ENCODE results near the gene FBXL17. TPM values are rescaled to one million over a fixed set of nuclear protein-coding genes. Genes with fewer than 3 reads are reported as not detected.

Gene FBXL17
- total RNA-seq, 1 donor from 2014 or later: 14.0 TPM

DNA sequence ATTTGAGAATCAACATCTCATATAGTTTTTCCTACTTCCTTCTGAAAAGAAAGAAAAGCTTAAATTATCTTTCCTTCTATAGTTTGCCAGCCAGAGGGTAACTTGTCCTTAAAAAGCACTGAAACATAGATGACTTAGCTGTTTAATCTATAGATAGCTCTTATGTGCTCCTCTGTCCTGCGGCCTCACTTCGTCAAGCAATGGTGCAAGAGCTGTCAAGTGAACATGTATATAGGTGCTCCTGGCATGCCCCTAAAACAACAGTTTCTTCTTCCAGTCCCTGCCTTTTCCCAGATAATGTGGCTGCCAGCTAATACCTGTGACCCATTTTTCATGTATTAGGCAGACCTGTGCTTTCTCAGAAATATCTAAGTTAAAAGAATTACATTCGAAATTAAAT is 423.5 kb downstream of the FBXL17 start:
- intact Hi-C loops (cut with micrococcal nuclease): no loop called here

- intact Hi-C loops (cut with micrococcal nuclease): no loop called here
Measured at GRCh38 chr5:107957051-107957450, 424.8 kb downstream of the FBXL17 start.

DNA sequence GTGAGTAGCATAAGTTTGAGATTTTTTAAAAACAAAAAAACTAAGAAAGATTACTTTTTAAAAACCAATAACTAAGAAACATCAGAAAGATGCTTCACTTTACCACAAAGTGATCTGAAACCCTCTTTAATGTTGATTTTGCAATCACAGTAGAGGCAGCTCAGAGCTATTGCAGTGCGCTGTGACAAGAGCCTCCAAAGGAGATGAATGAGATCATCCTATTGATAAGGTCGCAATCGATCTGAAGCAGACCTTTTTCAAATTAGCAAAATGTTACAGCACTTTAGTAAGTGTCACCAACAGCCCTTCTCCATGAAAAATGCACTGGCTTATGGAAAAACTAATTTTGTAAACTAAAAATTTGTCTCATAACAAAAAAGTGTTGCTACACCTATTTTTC is 426.6 kb downstream of the FBXL17 start:
- intact Hi-C loops (cut with micrococcal nuclease): no loop called here

GRCh38 chr5:107954254-107954653 is 427.6 kb downstream of the FBXL17 start:
- intact Hi-C loops (cut with micrococcal nuclease): loop anchor here (5.0 kb wide), 1 partner anchor 37 kb away; no protein-coding TSS in a partner anchor

DNA sequence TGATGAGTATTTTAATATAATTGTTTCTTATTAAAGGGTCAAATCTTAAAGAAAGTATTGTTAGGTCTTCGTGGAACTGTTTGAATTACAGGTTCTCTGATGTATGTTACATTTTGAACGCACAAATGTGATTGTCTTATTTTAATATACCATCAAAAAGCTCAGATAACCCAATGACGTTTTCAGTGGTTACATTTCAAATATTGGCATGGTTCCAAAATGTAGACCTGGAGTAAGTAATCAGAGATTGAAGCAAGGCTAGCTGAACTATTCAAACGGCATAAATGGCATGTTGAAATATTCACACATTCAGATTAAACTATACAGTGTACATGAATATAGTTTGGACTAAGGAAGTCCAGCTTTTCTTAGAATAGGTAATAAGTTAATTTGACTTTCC is 429.4 kb downstream of the FBXL17 start:
- intact Hi-C loops (cut with micrococcal nuclease): loop anchor here (5.0 kb wide), 1 partner anchor 35 kb away; no protein-coding TSS in a partner anchor

DNA sequence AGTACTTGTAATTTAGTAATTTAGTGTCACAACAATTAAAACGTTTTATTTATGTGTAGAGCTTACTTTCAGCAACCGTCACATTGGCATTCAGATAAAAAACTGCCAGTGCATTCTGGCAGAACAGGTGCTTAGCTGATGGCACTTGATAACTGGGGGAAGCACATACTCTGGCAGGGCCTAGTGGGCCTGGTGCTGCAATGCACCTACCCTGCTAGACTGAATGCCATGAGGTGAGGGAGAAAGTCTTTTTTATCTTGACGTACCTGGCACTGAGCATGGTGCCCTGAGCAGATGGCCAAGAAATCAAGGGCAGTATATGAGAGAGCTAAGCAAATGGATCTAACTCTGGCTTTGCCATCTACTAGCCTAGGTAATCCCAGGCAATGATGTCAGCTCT is 430.6 kb downstream of the FBXL17 start:
- intact Hi-C loops (cut with micrococcal nuclease): loop anchor here (5.0 kb wide), 1 partner anchor 34 kb away; no protein-coding TSS in a partner anchor

GRCh38 chr5:107950776-107951175 is 431.1 kb downstream of the FBXL17 start:
- intact Hi-C loops (cut with micrococcal nuclease): loop anchor here (5.0 kb wide), 1 partner anchor 33 kb away; no protein-coding TSS in a partner anchor

GRCh38 chr5:107949688-107950341 is 432.1 kb downstream of the FBXL17 start:
- intact Hi-C loops (cut with micrococcal nuclease): loop anchor here (5.0 kb wide), 1 partner anchor 33 kb away; no protein-coding TSS in a partner anchor

GRCh38 chr5:107948377-107948776 is 433.5 kb downstream of the FBXL17 start:
- intact Hi-C loops (cut with micrococcal nuclease): no loop called here

- intact Hi-C loops (cut with micrococcal nuclease): no loop called here
Measured at GRCh38 chr5:107945061-107945460, 436.8 kb downstream of the FBXL17 start.

DNA sequence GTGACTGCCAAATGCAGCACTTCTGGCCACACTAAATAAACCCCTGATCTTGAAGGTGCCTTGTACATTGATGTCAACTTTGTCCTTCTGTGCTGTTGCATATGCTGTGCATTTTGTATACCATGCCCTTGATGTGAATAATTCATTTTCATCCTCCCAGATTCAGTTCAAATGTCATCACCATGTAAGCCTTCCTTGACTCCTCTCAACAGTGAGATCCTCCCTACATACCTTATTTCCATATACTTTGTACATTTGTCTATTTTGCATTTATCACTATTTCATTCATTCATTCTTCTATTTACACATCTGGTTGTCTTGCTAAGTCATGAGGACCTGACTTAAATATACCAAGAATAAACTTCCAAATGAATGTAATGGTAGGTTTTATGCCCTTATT is 438.0 kb downstream of the FBXL17 start:
- intact Hi-C loops (cut with micrococcal nuclease): no loop called here

- intact Hi-C loops (cut with micrococcal nuclease): no loop called here
Measured at GRCh38 chr5:107941036-107941435, 440.9 kb downstream of the FBXL17 start.

DNA sequence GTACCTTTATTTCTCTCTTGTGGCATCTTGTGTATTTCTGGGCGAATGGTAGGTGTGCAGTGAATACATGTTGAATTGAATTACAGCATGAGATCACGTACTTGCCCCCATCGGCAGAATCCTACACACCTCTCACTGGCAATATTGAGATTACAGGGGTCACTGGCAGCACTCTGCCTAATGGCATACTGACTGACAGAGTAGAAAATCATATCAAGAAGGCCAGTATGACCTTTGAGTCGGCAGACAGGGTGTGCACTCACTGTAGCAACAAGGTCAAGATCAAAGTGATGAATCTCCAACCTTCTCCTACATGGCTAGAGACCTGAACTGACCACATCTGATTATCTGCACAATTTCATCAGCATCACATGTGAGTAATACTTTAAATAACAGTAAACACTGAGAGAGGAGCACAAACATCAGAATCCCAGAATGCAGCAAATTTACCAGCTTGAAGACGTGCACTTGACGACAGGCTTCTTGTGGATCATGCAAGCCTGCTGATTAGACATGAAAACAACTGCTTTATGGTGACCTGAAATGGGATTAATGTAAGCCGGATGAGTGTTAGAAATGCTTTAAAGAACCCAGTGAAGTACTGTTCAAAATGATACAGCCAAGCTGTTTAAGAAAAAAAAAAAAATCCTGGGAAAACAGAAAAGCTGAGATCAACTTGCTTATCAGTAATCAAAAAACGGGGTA is 444.1 kb downstream of the FBXL17 start:
- intact Hi-C loops (cut with micrococcal nuclease): no loop called here

GRCh38 chr5:107937204-107937603 is 444.7 kb downstream of the FBXL17 start:
- intact Hi-C loops (cut with micrococcal nuclease): no loop called here

- intact Hi-C loops (cut with micrococcal nuclease): no loop called here
Measured at GRCh38 chr5:107936515-107936914, 445.4 kb downstream of the FBXL17 start.

DNA sequence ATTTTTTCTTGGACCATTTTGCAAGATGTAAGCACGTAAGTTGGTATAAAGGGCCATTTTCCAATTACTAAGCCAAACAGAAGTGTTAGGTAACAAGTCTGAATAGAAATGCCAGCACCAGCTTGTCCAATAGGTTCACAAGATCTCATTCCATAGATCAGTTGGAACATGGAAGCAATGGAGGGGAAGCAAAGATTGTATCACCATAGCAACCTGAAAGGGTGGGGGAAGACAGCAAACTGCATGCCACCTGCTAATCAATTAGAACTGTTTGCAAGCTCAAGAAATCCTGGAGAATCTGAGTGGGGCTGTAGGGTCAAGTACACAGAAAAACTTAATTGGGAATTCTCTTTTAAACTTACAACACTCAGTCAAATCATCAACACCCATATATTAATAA is 446.3 kb downstream of the FBXL17 start:
- intact Hi-C loops (cut with micrococcal nuclease): no loop called here

GRCh38 chr5:107933326-107933725 is 448.6 kb downstream of the FBXL17 start:
- intact Hi-C loops (cut with micrococcal nuclease): no loop called here

DNA sequence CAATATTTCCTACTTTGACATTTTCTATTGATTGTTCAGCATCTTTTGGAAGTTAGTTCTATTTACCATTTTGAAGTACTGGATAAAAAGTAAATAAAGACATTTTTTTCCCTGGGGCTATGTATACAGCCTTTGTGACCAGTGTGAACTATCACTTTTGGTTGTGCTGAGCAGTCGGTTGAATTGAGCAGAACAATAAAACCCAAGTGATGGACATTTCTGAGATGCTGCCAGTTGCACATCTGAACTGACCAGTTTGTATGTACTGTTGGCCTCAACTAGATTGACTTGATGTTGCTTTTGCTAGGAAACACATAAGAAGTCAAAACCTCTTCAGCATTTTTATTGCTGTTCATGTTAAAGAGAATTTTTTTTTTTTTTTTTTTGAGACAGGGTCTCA is 451.0 kb downstream of the FBXL17 start:
- intact Hi-C loops (cut with micrococcal nuclease): no loop called here

DNA sequence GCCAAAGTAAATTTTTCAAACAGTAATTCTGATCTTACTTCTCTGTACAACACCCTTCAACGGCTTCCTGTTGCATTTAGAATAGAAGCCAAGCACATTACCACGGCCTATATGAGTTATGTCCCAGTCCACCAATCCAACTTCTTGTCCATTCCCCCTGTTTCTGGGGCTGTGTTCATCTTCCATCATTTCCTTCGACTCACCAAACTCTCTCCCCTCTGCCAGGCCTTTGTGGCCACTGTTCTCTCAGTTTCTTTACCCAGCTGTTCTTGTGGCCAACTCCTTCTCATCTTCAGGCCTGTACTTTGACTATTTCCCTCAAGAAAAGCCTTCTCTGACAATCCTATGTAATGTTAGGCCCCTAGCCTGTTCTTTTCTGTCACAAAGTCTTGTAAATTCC is 451.8 kb downstream of the FBXL17 start:
- intact Hi-C loops (cut with micrococcal nuclease): no loop called here

- intact Hi-C loops (cut with micrococcal nuclease): no loop called here
Measured at GRCh38 chr5:107929080-107929479, 452.8 kb downstream of the FBXL17 start.

DNA sequence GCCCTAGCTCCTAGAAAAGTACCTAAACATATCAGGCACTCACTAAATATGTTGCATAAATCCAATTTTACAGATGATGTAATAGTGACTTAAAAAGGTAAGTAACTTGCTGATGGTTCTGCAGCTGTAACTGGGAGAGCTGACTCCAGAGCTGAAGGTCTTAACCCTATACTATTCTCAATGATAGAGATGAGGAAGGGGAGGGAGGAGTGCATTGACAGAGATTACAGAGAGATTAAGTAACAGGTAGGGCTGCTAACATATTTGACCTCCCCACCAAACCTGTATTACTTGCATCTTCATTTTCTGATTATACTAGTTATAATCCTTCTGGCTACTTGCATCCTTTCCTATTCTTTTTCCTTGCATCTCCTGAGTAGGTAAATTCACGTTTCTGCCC is 455.8 kb downstream of the FBXL17 start:
- intact Hi-C loops (cut with micrococcal nuclease): no loop called here

DNA sequence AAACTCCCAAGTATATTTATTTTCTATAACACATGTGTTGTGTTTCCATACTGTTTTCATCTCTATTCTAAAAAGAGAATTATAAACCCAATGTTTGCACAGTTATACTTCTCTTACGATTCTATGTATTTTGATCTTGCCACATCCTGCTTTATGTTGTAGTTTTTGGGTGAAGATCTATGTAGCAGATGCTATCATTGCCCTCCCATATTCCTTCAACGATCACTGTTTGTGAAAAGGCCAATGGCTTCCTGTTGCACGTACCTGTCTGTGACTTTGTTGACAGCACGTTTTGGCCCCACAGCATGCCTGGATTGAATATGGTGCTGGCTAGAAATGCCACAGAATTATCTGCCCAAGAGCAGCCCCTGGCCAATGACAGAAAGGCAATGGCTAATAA is 456.7 kb downstream of the FBXL17 start:
- intact Hi-C loops (cut with micrococcal nuclease): loop anchor here (1.0 kb wide), 1 partner anchor 9 kb away; no protein-coding TSS in a partner anchor

GRCh38 chr5:107919969-107920368 is 461.9 kb downstream of the FBXL17 start:
- intact Hi-C loops (cut with micrococcal nuclease): loop anchor here (5.0 to 10.0 kb wide), 3 partner anchors 32 to 462 kb away; partner anchors contain the start of genes EFNA5 and FBXL17
